ENCODE measurements around the gene CCDC187.

- no peak for TF ChIP-seq CTCF (IDR thresholded peaks at IDR 0.05 in 8 of 11, conservative IDR thresholded peaks at IDR 0.05 in 3 of 11)
- no peak for TF ChIP-seq POLR2AphosphoS5 (IDR thresholded peaks at IDR 0.05)
- TF ChIP-seq POLR2A (IDR thresholded peaks at IDR 0.05), result no peak
Measured at GRCh38 chr9:136249877-136250559, 53.9 kb downstream of the CCDC187 start.

All from spleen (tissue), 7 donors.